GM21576 (cell line): ENCODE data around the gene LGALS9C.
"Not testable (repeated sequence)": the region's sequence is repeated elsewhere in the genome, so short reads cannot be mapped to it uniquely, and the experiment has no call there.

Experiments
- ATAC-seq: cut with Tn5 transposase; IDR thresholded peaks from one replicate; pipeline ENCODE4 v1.9.1; 2021; ENCODE audit warnings: mild to moderate bottlenecking, moderate library complexity; ENCODE audit not compliant: unreplicated experiment

Gene LGALS9C

GRCh38 chr17:18527354-18527753 is 50.8 kb downstream of the LGALS9C start:
- ATAC-seq, result not testable (repeated sequence)

- not testable (repeated sequence) for ATAC-seq
These were observed 51.8 kb downstream of the LGALS9C start for GRCh38 chr17:18528435-18528834.

- not testable (repeated sequence) for ATAC-seq
These were observed 52.4 kb downstream of the LGALS9C start for GRCh38 chr17:18528899-18529500.

- not testable (repeated sequence) for ATAC-seq
These were observed 53.8 kb downstream of the LGALS9C start for GRCh38 chr17:18530405-18530804.

- ATAC-seq, result not testable (repeated sequence)
These were observed 65.6 kb downstream of the LGALS9C start for GRCh38 chr17:18542234-18542633.

- not testable (repeated sequence) for ATAC-seq
These were observed 66.3 kb downstream of the LGALS9C start for GRCh38 chr17:18542907-18543306.
